GM12892 (cell line): ENCODE data around the gene SIVA1.

Experiments used
- DNase-seq: peaks from one replicate; pipeline ENCODE4 v3.0.0; 2011; ENCODE audit not compliant: insufficient read length
- FAIRE-seq: peaks from 2 replicates; lab custom pipeline; 2011; peaks lifted over from hg19 to GRCh38; lab: Jason Lieb, UNC
- POLR2A ChIP-seq: IDR thresholded peaks from 2 replicates; pipeline ENCODE4 v1.6.1; 2011; ENCODE audit warnings: low read depth, low read length, control low read depth
- POLR2AphosphoS5 ChIP-seq: IDR thresholded peaks from 2 replicates; pipeline ENCODE4 v1.6.1; 2011; ENCODE audit warnings: low read depth, low read length, control low read depth
- TAF1 ChIP-seq: IDR thresholded peaks from 2 replicates; pipeline ENCODE4 v1.6.1; 2011; ENCODE audit warnings: low read depth, mild to moderate bottlenecking, control low read depth, low read length, borderline replicate concordance

The SIVA1 gene

GRCh38 chr14:104808456-104808855 is 55.5 kb downstream of the SIVA1 start:
- TF ChIP-seq POLR2AphosphoS5 (no peak), TAF1 (no peak), POLR2A (no peak)
- no peak for FAIRE-seq

More at GRCh38 chr14:104808456-104808855, 55.5 kb downstream of the SIVA1 start:
- DNase-seq: no peak
